Measurements from ENCODE around the gene DOCK10. TPM values are rescaled to one million over a fixed set of nuclear protein-coding genes. Genes with fewer than 3 reads are reported as not detected.

The DOCK10 gene
- total RNA-seq, 1 donor from 2014 or later: 172 TPM

- H3K4me1 Mint-ChIP-seq: peaks cover 91% of the 10 kb centered on the region
- peak overlapping the region; percentile 39 for H3K4me3 Mint-ChIP-seq
- intact Hi-C loops (cut with micrococcal nuclease): no loop called here
- no peaks in the 10 kb centered on the region for H3K27me3 Mint-ChIP-seq
- H3K27ac Mint-ChIP-seq: peak overlapping the region; percentile 84
- ChIA-PET CTCF (no interaction called here), POLR2A (interaction anchor here (0.6 to 0.8 kb wide), 3 partner anchors 10 to 90 kb away, joined by 3 to 8 read pairs (median 3); no protein-coding TSS in a partner anchor)
- ATAC-seq (ENCODE audit: low read depth): no peak
- no peak for TF ChIP-seq CTCF (IDR thresholded peaks at IDR 0.05)
- DNase-seq: no peak
- H3K36me3 Mint-ChIP-seq (ENCODE audit: low read depth): peaks cover 17% of the 10 kb centered on the region
- H3K9me3 Mint-ChIP-seq: peaks cover 7% of the 10 kb centered on the region
These were observed 90.4 kb downstream of the DOCK10 start for GRCh38 chr2:224951723-224952481.

- Mint-ChIP-seq H3K9me3 (peaks cover 7% of the 10 kb centered on the region), H3K4me3 (peak overlapping the region; percentile 0), H3K36me3 (ENCODE audit: low read depth) (peaks cover 15% of the 10 kb centered on the region), H3K4me1 (peaks cover 88% of the 10 kb centered on the region), H3K27ac (peak overlapping the region; percentile 78), H3K27me3 (no peaks in the 10 kb centered on the region)
- intact Hi-C loops (cut with micrococcal nuclease): loop anchor here (5.0 to 10.0 kb wide), 4 partner anchors 93 to 1958 kb away; partner anchors contain the start of genes DOCK10, MRPL44 and RHBDD1
- ATAC-seq (ENCODE audit: low read depth) (no peak), DNase-seq (no peak)
- CTCF ChIA-PET: no interaction called here
- POLR2A ChIA-PET: interaction anchor here (1.0 to 1.2 kb wide), 2 partner anchors 9 to 11 kb away, joined by 3 read pairs; no protein-coding TSS in a partner anchor
- TF ChIP-seq CTCF (IDR thresholded peaks at IDR 0.05): no peak
These were observed 93.4 kb downstream of the DOCK10 start for GRCh38 chr2:224948859-224949258.

- no peak for TF ChIP-seq CTCF (IDR thresholded peaks at IDR 0.05)
- CTCF ChIA-PET: no interaction called here
- peaks cover 87% of the 10 kb centered on the region for H3K4me1 Mint-ChIP-seq
- ATAC-seq (ENCODE audit: low read depth) (no peak), DNase-seq (no peak)
- H3K4me3 Mint-ChIP-seq: no peak overlapping the region
- H3K9me3 Mint-ChIP-seq: peaks cover 3% of the 10 kb centered on the region
- POLR2A ChIA-PET: interaction anchor here (1.2 to 1.9 kb wide), 3 partner anchors 12 to 53 kb away, joined by 3 to 8 read pairs (median 3); no protein-coding TSS in a partner anchor
- peak overlapping the region; percentile 78 for H3K27ac Mint-ChIP-seq
- intact Hi-C loops (cut with micrococcal nuclease): loop anchor here (5.0 to 10.0 kb wide), 4 partner anchors 94 to 1959 kb away; partner anchors contain the start of genes DOCK10, MRPL44 and RHBDD1
- H3K36me3 Mint-ChIP-seq (ENCODE audit: low read depth): peaks cover 7% of the 10 kb centered on the region
- H3K27me3 Mint-ChIP-seq: no peaks in the 10 kb centered on the region
These were observed 94.3 kb downstream of the DOCK10 start for GRCh38 chr2:224948005-224948404.

GRCh38 chr2:224947566-224947965, 94.7 kb downstream of the DOCK10 start:
- H3K36me3 Mint-ChIP-seq (ENCODE audit: low read depth): peaks cover 7% of the 10 kb centered on the region
- H3K27ac Mint-ChIP-seq: peak overlapping the region; percentile 92
- no peak for ATAC-seq (ENCODE audit: low read depth)
- H3K4me3 Mint-ChIP-seq: peak overlapping the region; percentile 90
- ChIA-PET POLR2A (interaction anchor here (0.8 to 1.9 kb wide), 6 partner anchors 9 to 53 kb away, joined by 3 to 8 read pairs (median 4); no protein-coding TSS in a partner anchor), CTCF (interaction anchor here (1.4 kb wide), 1 partner anchor 10 kb away, joined by 4 read pairs; no protein-coding TSS in a partner anchor)
- intact Hi-C loops (cut with micrococcal nuclease): loop anchor here (1.0 to 10.0 kb wide), 5 partner anchors 10 to 1960 kb away; partner anchors contain the start of genes DOCK10, MRPL44 and RHBDD1
- no peak for DNase-seq
- TF ChIP-seq CTCF (IDR thresholded peaks at IDR 0.05): no peak
- H3K4me1 Mint-ChIP-seq: peaks cover 86% of the 10 kb centered on the region
- peaks cover 3% of the 10 kb centered on the region for H3K9me3 Mint-ChIP-seq
- no peaks in the 10 kb centered on the region for H3K27me3 Mint-ChIP-seq

- peaks cover 7% of the 10 kb centered on the region for H3K36me3 Mint-ChIP-seq (ENCODE audit: low read depth)
- H3K27me3 Mint-ChIP-seq: no peaks in the 10 kb centered on the region
- ChIA-PET POLR2A (interaction anchor here (0.8 to 1.9 kb wide), 7 partner anchors 8 to 95 kb away, joined by 3 to 8 read pairs (median 4); partner anchors contain the start of gene DOCK10), CTCF (interaction anchor here (1.4 kb wide), 1 partner anchor 9 kb away, joined by 4 read pairs; no protein-coding TSS in a partner anchor)
- ATAC-seq (ENCODE audit: low read depth): peak; percentile 65
- no peak for TF ChIP-seq CTCF (IDR thresholded peaks at IDR 0.05)
- H3K4me3 Mint-ChIP-seq: peak overlapping the region; percentile 90
- H3K9me3 Mint-ChIP-seq: no peaks in the 10 kb centered on the region
- H3K4me1 Mint-ChIP-seq: peaks cover 87% of the 10 kb centered on the region
- peak overlapping the region; percentile 92 for H3K27ac Mint-ChIP-seq
- DNase-seq: no peak
- intact Hi-C loops (cut with micrococcal nuclease): loop anchor here (1.0 to 10.0 kb wide), 5 partner anchors 10 to 1960 kb away; partner anchors contain the start of genes DOCK10, MRPL44 and RHBDD1
These were observed 95.4 kb downstream of the DOCK10 start for GRCh38 chr2:224946895-224947294.
